Globus pallidus (tissue), 1 donor: ENCODE results near the gene PTPN14.

Source experiments
- DNase-seq: peaks from one replicate; pipeline ENCODE4 v3.0.0-alpha.2; 2015; ENCODE audit warnings: low spot score

The PTPN14 gene

GRCh38 chr1:214425716-214426425, 125.5 kb downstream of the PTPN14 start:
- no peak for DNase-seq

GRCh38 chr1:214425101-214425500, 126.3 kb downstream of the PTPN14 start:
- no peak for DNase-seq

- DNase-seq: no peak
These were observed 128.4 kb downstream of the PTPN14 start for GRCh38 chr1:214423045-214423444.

- DNase-seq: no peak
These were observed 129.2 kb downstream of the PTPN14 start for GRCh38 chr1:214422137-214422671.

GRCh38 chr1:214420833-214421232, 130.6 kb downstream of the PTPN14 start:
- DNase-seq: no peak

- DNase-seq: no peak
These were observed 131.1 kb downstream of the PTPN14 start for GRCh38 chr1:214420341-214420740.

- DNase-seq: no peak
These were observed 131.8 kb downstream of the PTPN14 start for GRCh38 chr1:214419650-214420049.

- no peak for DNase-seq
These were observed 133.0 kb downstream of the PTPN14 start for GRCh38 chr1:214418391-214418790.

GRCh38 chr1:214417545-214418210, 133.7 kb downstream of the PTPN14 start:
- DNase-seq: no peak

- DNase-seq: no peak
These were observed 134.5 kb downstream of the PTPN14 start for GRCh38 chr1:214416858-214417257.

- no peak for DNase-seq
These were observed 135.0 kb downstream of the PTPN14 start for GRCh38 chr1:214416417-214416816.

- DNase-seq: no peak
These were observed 136.3 kb downstream of the PTPN14 start for GRCh38 chr1:214415131-214415530.

GRCh38 chr1:214414691-214415090, 136.7 kb downstream of the PTPN14 start:
- DNase-seq: no peak

- no peak for DNase-seq
These were observed 138.1 kb downstream of the PTPN14 start for GRCh38 chr1:214413315-214413714.

- no peak for DNase-seq
These were observed 146.7 kb downstream of the PTPN14 start for GRCh38 chr1:214404571-214405213.

- no peak for DNase-seq
These were observed 147.2 kb downstream of the PTPN14 start for GRCh38 chr1:214404154-214404553.

GRCh38 chr1:214403431-214403830, 148.0 kb downstream of the PTPN14 start:
- no peak for DNase-seq

GRCh38 chr1:214402613-214403083, 148.8 kb downstream of the PTPN14 start:
- DNase-seq: no peak

- DNase-seq: no peak
These were observed 149.7 kb downstream of the PTPN14 start for GRCh38 chr1:214401666-214402065.

GRCh38 chr1:214400131-214400530, 151.3 kb downstream of the PTPN14 start:
- DNase-seq: no peak

- DNase-seq: no peak
These were observed 152.9 kb downstream of the PTPN14 start for GRCh38 chr1:214398490-214398889.

- DNase-seq: no peak
These were observed 153.9 kb downstream of the PTPN14 start for GRCh38 chr1:214397497-214397896.

GRCh38 chr1:214396330-214396729, 155.1 kb downstream of the PTPN14 start:
- no peak for DNase-seq
